ENCODE measurements around the gene MCUB.

Gene MCUB

DNA sequence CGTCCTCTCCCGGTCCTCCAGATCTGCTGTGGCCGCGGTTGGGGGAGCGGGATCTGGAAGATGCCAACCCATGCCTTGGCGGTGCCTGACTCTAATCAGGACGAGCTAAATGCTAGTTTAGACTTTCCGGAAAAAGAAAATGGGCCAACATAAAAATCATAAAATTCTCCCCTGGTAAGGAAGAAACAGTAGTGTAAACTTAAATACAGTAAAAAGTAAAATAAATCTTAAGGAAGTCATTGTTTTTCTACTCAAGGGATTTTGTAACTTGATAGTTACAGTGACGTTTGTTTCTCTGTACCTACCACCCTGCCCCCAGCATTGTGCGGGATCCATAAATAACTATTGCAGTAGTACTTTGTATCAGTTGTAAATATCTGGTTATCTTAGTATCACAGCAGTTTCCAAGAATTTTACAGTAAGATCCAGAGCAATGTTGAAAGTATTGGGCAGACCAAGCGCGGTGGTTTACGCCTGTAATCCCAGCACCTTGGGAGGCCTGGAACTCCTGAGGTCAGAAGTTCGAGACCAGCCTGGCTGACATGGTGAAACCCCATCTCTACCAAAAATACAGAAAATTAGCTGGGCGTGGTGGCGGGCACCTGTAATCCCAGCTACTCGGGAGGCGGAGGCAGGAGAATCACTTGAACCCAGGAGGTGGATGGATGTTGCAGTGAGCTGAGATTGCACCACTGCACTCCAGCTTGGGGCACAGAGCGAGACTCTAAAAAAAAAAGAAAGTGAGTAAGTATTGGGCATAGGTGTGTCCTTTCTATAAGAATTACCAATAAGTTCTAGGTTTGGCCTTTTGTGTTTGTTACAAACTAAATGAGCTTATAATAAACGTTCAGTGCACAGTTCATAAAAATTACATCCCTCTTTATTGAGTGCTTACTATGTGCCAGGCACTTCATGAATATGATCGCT is 170.8 kb downstream of the MCUB start:
- no peak for FAIRE-seq

DNA sequence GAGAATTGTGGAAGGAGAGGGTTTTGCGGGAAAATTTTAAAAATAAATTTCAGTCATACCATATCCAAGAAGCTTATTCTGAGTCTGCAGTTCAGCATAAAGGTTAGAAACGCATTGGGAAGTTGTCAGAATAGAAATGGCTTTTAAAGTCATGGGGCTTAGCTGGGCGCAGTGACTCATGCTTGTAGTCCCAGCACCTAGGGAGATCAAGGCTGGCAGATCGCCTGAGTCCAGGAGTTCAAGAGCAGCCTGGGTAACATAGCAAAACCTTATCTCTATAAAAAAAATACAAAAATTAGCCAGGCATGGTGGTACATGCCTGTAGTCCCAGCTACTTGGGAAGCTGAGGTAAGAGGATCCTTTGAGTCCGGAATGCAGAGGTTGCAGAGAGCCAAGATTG is 173.7 kb downstream of the MCUB start:
- no peak for FAIRE-seq

DNA sequence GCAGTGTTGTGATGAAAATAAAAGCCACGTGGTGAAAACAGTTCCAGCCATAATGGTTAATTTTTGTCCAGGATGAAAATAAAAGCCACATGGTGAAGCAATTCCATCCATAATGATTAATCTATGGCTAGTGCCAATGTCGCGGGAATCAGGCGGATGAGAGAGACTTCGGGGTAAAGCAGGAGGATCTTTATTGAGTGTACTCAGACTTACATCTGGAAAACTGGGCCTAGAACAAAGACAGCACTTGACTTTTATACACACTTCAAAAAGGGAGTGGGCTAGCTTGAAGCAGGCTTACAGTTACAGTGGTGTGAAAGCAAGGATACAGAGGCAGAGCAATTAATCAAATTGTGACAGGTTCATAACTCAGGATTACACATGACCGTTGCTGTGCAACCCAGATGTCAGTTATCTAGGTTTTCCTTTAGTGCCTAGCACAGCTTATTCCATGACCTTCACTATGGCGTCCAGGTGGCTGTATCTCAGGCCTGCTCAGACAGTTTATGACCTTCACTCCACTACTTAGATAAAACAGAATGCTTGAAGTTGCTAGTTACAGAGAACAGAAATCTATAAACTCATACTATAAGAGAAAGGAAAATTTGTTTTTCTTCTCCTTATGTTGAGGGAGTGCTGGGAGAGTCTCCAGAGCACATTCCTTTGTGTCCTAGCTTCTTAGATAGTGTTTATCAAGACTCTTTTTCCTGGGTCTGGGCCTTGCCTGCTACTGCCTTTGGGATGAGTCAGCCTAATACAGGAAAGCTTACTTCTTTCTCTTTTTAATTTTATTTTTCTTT is 175.7 kb downstream of the MCUB start:
- no peak for FAIRE-seq
